Activated CD8-positive, alpha-beta T cell treated with anti-CD3 and anti-CD28 coated beads for 36 hours (primary cell): ENCODE measurements around the gene WWC1. TPM values are rescaled to one million over a fixed set of nuclear protein-coding genes. Genes with fewer than 3 reads are reported as not detected.

Source experiments
- ATAC-seq: fragments of 200-7000 bp; cut with Tn5 transposase; one replicate; pipeline ENCODE4 v1.10.0; 2021; ENCODE audit warnings: mild to moderate bottlenecking, moderate library complexity
- CTCF ChIA-PET: fragments of 350-600 bp; sonication (Branson Sonifier 250); formaldehyde crosslinking; loops from one replicate; lab custom pipeline; 2021; ENCODE audit warnings: antibody characterized with exemption; lab: Charles Lee
- POLR2A ChIA-PET: fragments of 350-600 bp; sonication (Branson Sonifier 250); formaldehyde crosslinking; loops from one replicate; lab custom pipeline; 2021; ENCODE audit warnings: antibody characterized with exemption; lab: Charles Lee
- DNase-seq: peaks from one replicate; pipeline ENCODE4 v3.0.0-alpha.2; 2020
- H3K27ac Mint-ChIP-seq: one replicate; pipeline ENCODE4 v1.8.0; 2021; ENCODE audit warnings: mild to moderate bottlenecking, mixed read lengths
- H3K27me3 Mint-ChIP-seq: one replicate; pipeline ENCODE4 v1.8.0; 2021; ENCODE audit warnings: mixed read lengths
- H3K36me3 Mint-ChIP-seq: one replicate; pipeline ENCODE4 v1.8.0; 2021; ENCODE audit warnings: low read depth, mixed read lengths
- H3K4me1 Mint-ChIP-seq: one replicate; pipeline ENCODE4 v1.8.0; 2021; ENCODE audit warnings: low read depth, mixed read lengths
- H3K4me3 Mint-ChIP-seq: one replicate; pipeline ENCODE4 v1.8.0; 2021; ENCODE audit warnings: mild to moderate bottlenecking, moderate library complexity, mixed read lengths
- H3K9me3 Mint-ChIP-seq: one replicate; pipeline ENCODE4 v1.8.0; 2021; ENCODE audit warnings: mixed read lengths
- intact Hi-C: fragments of 100-400 bp; cut with micrococcal nuclease; formaldehyde crosslinking; loops from one replicate; pipeline ENCODE4 v1.10.0; 2022
- total RNA-seq, 2 experiments: library from RNA; stranded (reverse); gene quantifications; one replicate each; pipeline ENCODE4 v1.2.3, GENCODE V29; 2021
- TF ChIP-seq, protein P1 (sequence below): fragments of 200-600 bp; IDR thresholded peaks from one replicate; pipeline ENCODE4 v1.8.0; 2022; ENCODE audit warnings: antibody characterized with exemption, mild to moderate bottlenecking

The WWC1 gene
- total RNA-seq, 2 experiments from 2014 or later, result 0.45 to 0.47 TPM

GRCh38 chr5:168426007-168426863, 134.8 kb downstream of the WWC1 start:
- no peaks in the 10 kb centered on the region for H3K36me3 Mint-ChIP-seq
- no peak overlapping the region for H3K4me3 Mint-ChIP-seq
- TF ChIP-seq, protein P1, sequence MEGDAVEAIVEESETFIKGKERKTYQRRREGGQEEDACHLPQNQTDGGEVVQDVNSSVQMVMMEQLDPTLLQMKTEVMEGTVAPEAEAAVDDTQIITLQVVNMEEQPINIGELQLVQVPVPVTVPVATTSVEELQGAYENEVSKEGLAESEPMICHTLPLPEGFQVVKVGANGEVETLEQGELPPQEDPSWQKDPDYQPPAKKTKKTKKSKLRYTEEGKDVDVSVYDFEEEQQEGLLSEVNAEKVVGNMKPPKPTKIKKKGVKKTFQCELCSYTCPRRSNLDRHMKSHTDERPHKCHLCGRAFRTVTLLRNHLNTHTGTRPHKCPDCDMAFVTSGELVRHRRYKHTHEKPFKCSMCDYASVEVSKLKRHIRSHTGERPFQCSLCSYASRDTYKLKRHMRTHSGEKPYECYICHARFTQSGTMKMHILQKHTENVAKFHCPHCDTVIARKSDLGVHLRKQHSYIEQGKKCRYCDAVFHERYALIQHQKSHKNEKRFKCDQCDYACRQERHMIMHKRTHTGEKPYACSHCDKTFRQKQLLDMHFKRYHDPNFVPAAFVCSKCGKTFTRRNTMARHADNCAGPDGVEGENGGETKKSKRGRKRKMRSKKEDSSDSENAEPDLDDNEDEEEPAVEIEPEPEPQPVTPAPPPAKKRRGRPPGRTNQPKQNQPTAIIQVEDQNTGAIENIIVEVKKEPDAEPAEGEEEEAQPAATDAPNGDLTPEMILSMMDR, result no peak
- no peak overlapping the region for H3K27ac Mint-ChIP-seq
- H3K9me3 Mint-ChIP-seq, result no peaks in the 10 kb centered on the region
- H3K27me3 Mint-ChIP-seq, result no peaks in the 10 kb centered on the region
- intact Hi-C loops, result no loop called here
- ChIA-PET CTCF (no interaction called here), POLR2A (no interaction called here)
- no peaks in the 10 kb centered on the region for H3K4me1 Mint-ChIP-seq
- no peak for ATAC-seq
- no peak for DNase-seq

GRCh38 chr5:168426864-168427172, 135.4 kb downstream of the WWC1 start:
- Mint-ChIP-seq H3K9me3 (no peaks in the 10 kb centered on the region), H3K4me3 (no peak overlapping the region), H3K36me3 (no peaks in the 10 kb centered on the region), H3K27me3 (no peaks in the 10 kb centered on the region), H3K27ac (no peak overlapping the region), H3K4me1 (no peaks in the 10 kb centered on the region)
- no peak for ATAC-seq
- POLR2A ChIA-PET, result no interaction called here
- TF ChIP-seq, protein P1, result no peak
- CTCF ChIA-PET, result no interaction called here
- DNase-seq, result no peak
- intact Hi-C loops, result no loop called here

- DNase-seq (no peak), ATAC-seq (no peak)
- CTCF ChIA-PET, result no interaction called here
- no peak overlapping the region for H3K4me3 Mint-ChIP-seq
- no peak overlapping the region for H3K27ac Mint-ChIP-seq
- no peaks in the 10 kb centered on the region for H3K4me1 Mint-ChIP-seq
- H3K27me3 Mint-ChIP-seq, result no peaks in the 10 kb centered on the region
- TF ChIP-seq, protein P1, result no peak
- POLR2A ChIA-PET, result no interaction called here
- no peaks in the 10 kb centered on the region for H3K36me3 Mint-ChIP-seq
- intact Hi-C loops, result no loop called here
- H3K9me3 Mint-ChIP-seq, result no peaks in the 10 kb centered on the region
Observed at GRCh38 chr5:168427224-168427623, 135.8 kb downstream of the WWC1 start.

GRCh38 chr5:168428552-168428951, 137.1 kb downstream of the WWC1 start:
- CTCF ChIA-PET, result no interaction called here
- Mint-ChIP-seq H3K27me3 (no peaks in the 10 kb centered on the region), H3K4me3 (no peak overlapping the region), H3K27ac (no peak overlapping the region), H3K9me3 (no peaks in the 10 kb centered on the region), H3K36me3 (no peaks in the 10 kb centered on the region), H3K4me1 (no peaks in the 10 kb centered on the region)
- TF ChIP-seq, protein P1, result no peak
- POLR2A ChIA-PET, result no interaction called here
- intact Hi-C loops, result no loop called here
- ATAC-seq (no peak), DNase-seq (no peak)

DNA sequence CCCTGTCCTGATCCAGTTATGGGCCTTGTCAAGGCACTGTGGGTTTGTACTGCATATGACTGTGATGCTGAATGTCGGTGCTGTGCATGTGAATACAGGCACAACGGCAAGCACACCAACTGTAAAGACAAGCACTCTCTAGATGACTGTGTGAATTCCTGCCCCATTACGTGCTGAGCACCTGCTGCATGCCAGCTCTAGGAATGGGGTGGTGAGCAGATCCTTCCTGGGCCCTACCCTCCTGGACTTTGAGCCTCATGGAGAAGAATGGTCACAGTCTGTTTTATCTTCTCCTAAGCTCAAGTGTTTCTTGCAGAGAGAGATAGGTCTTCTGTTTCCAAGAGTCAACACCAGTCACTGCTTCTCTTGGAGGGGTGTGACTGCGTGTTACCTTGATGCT, 138.9 kb downstream of the WWC1 start:
- ChIA-PET CTCF (no interaction called here), POLR2A (no interaction called here)
- Mint-ChIP-seq H3K36me3 (no peaks in the 10 kb centered on the region), H3K4me1 (no peaks in the 10 kb centered on the region), H3K4me3 (no peak overlapping the region), H3K27ac (no peak overlapping the region), H3K9me3 (no peaks in the 10 kb centered on the region), H3K27me3 (no peaks in the 10 kb centered on the region)
- ATAC-seq (no peak), DNase-seq (no peak)
- intact Hi-C loops, result no loop called here
- TF ChIP-seq, protein P1, result no peak
